C4-2B (cell line): ENCODE measurements around the gene ADORA2B.
"Not testable (repeated sequence)": the region's sequence is repeated elsewhere in the genome, so short reads cannot be mapped to it uniquely, and the experiment has no call there.

Experiments
- H3K27ac ChIP-seq: fragments of 450-650 bp; 2 replicates; pipeline ENCODE4 v1.5.1; 2017
- CTCF ChIP-seq: fragments of 450-650 bp; conservative IDR thresholded peaks from 2 replicates; pipeline ENCODE4 v1.5.1; 2017; ENCODE audit warnings: mild to moderate bottlenecking
- ZFX ChIP-seq: fragments of 450-650 bp; IDR thresholded peaks from 2 replicates; pipeline ENCODE4 v1.6.1; 2017

The ADORA2B gene

DNA sequence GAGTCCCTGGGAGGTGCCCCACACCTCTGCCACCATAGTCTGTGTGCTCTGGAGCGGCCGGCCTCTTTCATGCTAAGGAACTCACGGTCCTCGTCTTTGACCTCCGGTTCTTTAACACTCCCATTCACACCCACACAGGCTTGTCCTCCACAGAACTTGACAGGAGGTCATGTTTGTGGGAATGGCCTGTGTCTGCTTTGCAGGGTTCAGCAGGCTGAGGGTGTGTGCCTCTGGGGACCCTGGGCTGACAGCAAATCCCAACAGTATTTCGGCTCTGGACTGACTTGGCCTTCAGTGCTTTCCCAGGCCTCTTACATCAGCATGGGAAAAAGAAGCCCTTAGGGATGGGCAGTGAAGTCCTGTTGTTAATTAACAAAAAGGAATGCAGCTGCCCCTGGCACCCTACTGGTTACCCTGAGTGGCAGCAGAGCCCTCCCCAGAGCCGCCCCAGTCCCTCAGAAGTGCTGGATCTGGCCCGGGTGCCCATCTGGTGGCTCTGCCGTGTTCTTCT, 35.4 kb upstream of the ADORA2B start:
- H3K27ac ChIP-seq, result no peak overlapping the region
- TF ChIP-seq CTCF, result no peak
- no peak for TF ChIP-seq ZFX

DNA sequence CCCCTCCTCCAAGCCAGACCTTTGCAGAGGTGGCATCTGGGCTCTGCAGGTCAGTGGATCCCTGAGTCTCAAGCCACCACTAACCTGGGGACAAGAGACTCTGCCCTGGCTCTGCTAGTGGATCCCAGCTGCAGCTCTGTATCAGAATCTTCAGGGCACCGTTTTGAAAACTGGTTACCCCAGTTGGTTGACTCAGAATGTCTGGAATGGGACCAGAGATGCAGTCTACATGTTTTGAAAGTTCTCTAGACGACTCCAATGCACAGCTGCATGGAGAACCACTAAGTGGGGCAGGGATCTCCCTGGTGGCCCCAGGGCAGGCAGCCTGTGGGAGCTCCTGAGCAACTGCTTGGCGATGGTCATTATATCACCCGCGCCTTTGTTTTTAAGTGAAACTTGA, 34.1 kb upstream of the ADORA2B start:
- no peak overlapping the region for H3K27ac ChIP-seq
- TF ChIP-seq ZFX (no peak), CTCF (no peak)

GRCh38 chr17:15911701-15912100, 33.2 kb upstream of the ADORA2B start:
- not testable (repeated sequence) for H3K27ac ChIP-seq

GRCh38 chr17:15912416-15912955, 32.4 kb upstream of the ADORA2B start:
- H3K27ac ChIP-seq, result no peak overlapping the region
- no peak for TF ChIP-seq ZFX
- no peak for TF ChIP-seq CTCF

GRCh38 chr17:15913826-15914225, 31.1 kb upstream of the ADORA2B start:
- no peak for TF ChIP-seq CTCF
- no peak for TF ChIP-seq ZFX
- H3K27ac ChIP-seq, result no peak overlapping the region

DNA sequence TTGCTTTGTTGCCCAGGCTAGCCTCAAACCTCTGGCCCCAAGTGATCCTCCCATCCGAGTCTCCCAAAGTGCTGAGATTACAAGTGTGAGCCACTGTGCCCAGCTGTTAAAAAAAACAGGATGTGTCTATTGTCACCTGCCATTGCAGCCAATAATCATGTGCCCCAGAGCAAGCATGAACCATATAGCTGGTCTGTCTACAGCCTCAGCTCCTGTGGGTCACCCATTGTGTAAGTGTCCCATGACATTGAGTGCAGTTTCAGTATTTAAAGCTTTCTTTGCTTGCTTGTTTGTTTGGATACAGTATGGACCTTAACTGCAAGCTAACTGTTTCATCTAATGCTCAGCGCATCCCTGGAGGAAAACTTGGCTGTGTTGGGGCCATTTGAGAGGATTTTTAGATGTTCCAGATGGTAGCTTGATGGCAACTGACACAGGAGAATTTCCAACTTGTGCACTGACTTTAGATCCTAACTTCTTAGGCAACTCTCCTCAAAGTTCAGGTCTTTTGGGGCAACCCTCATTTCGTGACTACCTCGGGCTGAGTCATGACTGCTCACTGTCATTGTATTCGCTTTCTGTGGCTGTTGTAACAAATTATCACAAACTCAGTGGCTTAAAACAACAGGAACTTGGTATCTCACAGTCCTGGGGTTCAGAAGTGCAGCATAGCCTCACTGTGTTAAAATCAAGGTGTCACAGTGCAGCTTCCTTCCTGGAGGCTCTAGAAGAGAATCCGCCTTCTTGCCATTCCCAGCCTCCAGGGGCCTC, 30.3 kb upstream of the ADORA2B start:
- no peak for TF ChIP-seq CTCF
- no peak for TF ChIP-seq ZFX
- H3K27ac ChIP-seq, result no peak overlapping the region

GRCh38 chr17:15915961-15916360, 29.0 kb upstream of the ADORA2B start:
- H3K27ac ChIP-seq, result no peak overlapping the region
- no peak for TF ChIP-seq ZFX

- no peak for TF ChIP-seq CTCF
- no peak for TF ChIP-seq ZFX
- no peak overlapping the region for H3K27ac ChIP-seq
These were observed 27.9 kb upstream of the ADORA2B start for GRCh38 chr17:15917021-15917437.
